MCF 10A (cell line): ENCODE measurements around the gene ARHGEF28. TPM values are rescaled to one million over a fixed set of nuclear protein-coding genes. Genes with fewer than 3 reads are reported as not detected.

Source experiments
- BruUV-seq: library from RNA; stranded (reverse); fragments of 400-500 nt; replicated peaks from 2 replicates; lab custom pipeline; 2021; lab: Mats Ljungman, UMichigan
- CTCF ChIA-PET: fragments of 300-600 bp; sonication (Branson Sonifier 250); formaldehyde crosslinking; extraction: SDS; loops from one replicate; lab custom pipeline; 2021; ENCODE audit warnings: antibody characterized with exemption, inconsistent platforms; lab: Yijun Ruan, JAX
- POLR2A ChIA-PET: fragments of 300-600, 350-650 bp; sonication (Branson Sonifier 250); formaldehyde crosslinking; extraction: SDS; loops from one replicate; lab custom pipeline; 2020; ENCODE audit warnings: antibody characterized with exemption, inconsistent platforms; lab: Yijun Ruan, JAX
- DNase-seq: peaks from one replicate; pipeline ENCODE4 v3.0.0-alpha.2; 2018; ENCODE audit not compliant: unreplicated experiment
- H3K27ac Mint-ChIP-seq: one replicate; pipeline ENCODE4 v1.8.0; 2022; ENCODE audit warnings: mild to moderate bottlenecking, low read depth, mixed read lengths; ENCODE audit not compliant: unreplicated experiment
- H3K27me3 Mint-ChIP-seq: one replicate; pipeline ENCODE4 v1.8.0; 2022; ENCODE audit warnings: mixed read lengths; ENCODE audit not compliant: insufficient read depth, unreplicated experiment
- H3K36me3 Mint-ChIP-seq: one replicate; pipeline ENCODE4 v1.8.0; 2022; ENCODE audit warnings: mild to moderate bottlenecking, moderate library complexity, mixed read lengths; ENCODE audit not compliant: insufficient read depth, unreplicated experiment
- H3K4me1 Mint-ChIP-seq: one replicate; pipeline ENCODE4 v1.8.0; 2022; ENCODE audit warnings: mixed read lengths; ENCODE audit not compliant: insufficient read depth, unreplicated experiment
- H3K4me3 Mint-ChIP-seq: one replicate; pipeline ENCODE4 v1.8.0; 2022; ENCODE audit warnings: mild to moderate bottlenecking, moderate library complexity, mixed read lengths; ENCODE audit not compliant: unreplicated experiment
- H3K9me3 Mint-ChIP-seq: one replicate; pipeline ENCODE4 v1.8.0; 2022; ENCODE audit warnings: mixed read lengths; ENCODE audit not compliant: unreplicated experiment
- CTCF ChIP-seq: fragments of 200-600 bp; IDR thresholded peaks from one replicate; pipeline ENCODE4 v1.8.0; 2022; ENCODE audit warnings: antibody characterized with exemption, mild to moderate bottlenecking; ENCODE audit not compliant: unreplicated experiment
- intact Hi-C: fragments of 100-400 bp; cut with micrococcal nuclease; formaldehyde crosslinking; loops from 2 replicates; pipeline ENCODE4 v1.14.1; 2022
- total RNA-seq: library from RNA; stranded (reverse); gene quantifications from 2 replicates; pipeline ENCODE4 v1.2.3, GENCODE V29; 2022

ARHGEF28 gene
- total RNA-seq, 1 experiment from 2014 or later = 34.8 TPM

GRCh38 chr5:73786043-73786831 lies 160.2 kb downstream of the ARHGEF28 start:
- Mint-ChIP-seq H3K36me3 (peaks cover 7% of the 10 kb centered on the region), H3K4me3 (peak overlapping the region; percentile 51), H3K27ac (peak overlapping the region; percentile 87), H3K27me3 (no peaks in the 10 kb centered on the region), H3K9me3 (no peaks in the 10 kb centered on the region), H3K4me1 (peaks cover 13% of the 10 kb centered on the region)
- TF ChIP-seq CTCF = no peak
- ChIA-PET POLR2A (interaction anchor here (0.6 to 1.5 kb wide), 12 partner anchors 9 to 289 kb away, joined by 3 to 8 read pairs (median 4); partner anchors contain the start of gene ARHGEF28), CTCF (interaction anchor here (0.6 to 12.4 kb wide), 5 partner anchors 72 to 870 kb away, joined by 3 to 298 read pairs (median 4); no protein-coding TSS in a partner anchor)
- BruUV-seq = no TSS peak
- intact Hi-C loops = no loop called here
- peak; percentile 65 for DNase-seq

GRCh38 chr5:73789851-73790281 lies 163.9 kb downstream of the ARHGEF28 start:
- TF ChIP-seq CTCF = no peak
- peaks cover 13% of the 10 kb centered on the region for H3K4me1 Mint-ChIP-seq
- no TSS peak for BruUV-seq
- no peaks in the 10 kb centered on the region for H3K9me3 Mint-ChIP-seq
- no peaks in the 10 kb centered on the region for H3K27me3 Mint-ChIP-seq
- H3K27ac Mint-ChIP-seq = no peak overlapping the region
- intact Hi-C loops = loop anchor here (5.0 kb wide), 1 partner anchor 273 kb away; no protein-coding TSS in a partner anchor
- ChIA-PET POLR2A (no interaction called here), CTCF (interaction anchor here (7.3 to 12.4 kb wide), 2 partner anchors 96 to 200 kb away, joined by 67 to 298 read pairs; no protein-coding TSS in a partner anchor)
- H3K4me3 Mint-ChIP-seq = no peak overlapping the region
- peaks cover 5% of the 10 kb centered on the region for H3K36me3 Mint-ChIP-seq
- DNase-seq = no peak

GRCh38 chr5:73791389-73791788 lies 165.4 kb downstream of the ARHGEF28 start:
- Mint-ChIP-seq H3K4me3 (no peak overlapping the region), H3K27me3 (no peaks in the 10 kb centered on the region), H3K36me3 (peaks cover 5% of the 10 kb centered on the region), H3K27ac (no peak overlapping the region), H3K4me1 (peaks cover 10% of the 10 kb centered on the region), H3K9me3 (no peaks in the 10 kb centered on the region)
- CTCF ChIA-PET = interaction anchor here (0.6 to 12.4 kb wide), 11 partner anchors 9 to 359 kb away, joined by 3 to 298 read pairs (median 3); no protein-coding TSS in a partner anchor
- TF ChIP-seq CTCF = no peak
- no TSS peak for BruUV-seq
- intact Hi-C loops = loop anchor here (5.0 kb wide), 1 partner anchor 274 kb away; no protein-coding TSS in a partner anchor
- DNase-seq = no peak
- POLR2A ChIA-PET = interaction anchor here (0.7 to 3.4 kb wide), 3 partner anchors 35 to 199 kb away, joined by 3 to 21 read pairs (median 4); no protein-coding TSS in a partner anchor
